PFSK-1 (cell line): ENCODE data around the gene LONP2.

Source experiments
- FOXP2 ChIP-seq: optimal IDR thresholded peaks from 2 replicates; pipeline ENCODE3; 2011; ENCODE audit warnings: borderline replicate concordance, control low read depth, inconsistent platforms; ENCODE audit not compliant: insufficient read depth; ENCODE audit errors: extremely low read length, extremely low read depth
- POLR2AphosphoS5 ChIP-seq: IDR thresholded peaks from 2 replicates; pipeline ENCODE4 v1.6.1; 2012; ENCODE audit warnings: low read depth, mild to moderate bottlenecking, control low read depth, low read length, moderate library complexity
- SIN3A ChIP-seq: IDR thresholded peaks from 2 replicates; pipeline ENCODE4 v1.6.1; 2012; ENCODE audit warnings: mild to moderate bottlenecking, low read length, moderate library complexity, borderline replicate concordance; ENCODE audit not compliant: insufficient read depth
- TAF1 ChIP-seq: IDR thresholded peaks from 2 replicates; pipeline ENCODE4 v1.6.1; 2012; ENCODE audit warnings: low read length, control low read depth, borderline replicate concordance; ENCODE audit not compliant: insufficient read depth
- TF ChIP-seq, protein P1 (sequence below), 2 experiments: IDR thresholded peaks; 2 replicates each; pipeline versions ENCODE4 v1.6.1 to v1.8.0; 2011 to 2012; ENCODE audit warnings: low read depth in 2 of 2, low read length in 2 of 2, control low read depth in 1 of 2, inconsistent platforms in 1 of 2, mild to moderate bottlenecking in 1 of 2, moderate library complexity in 1 of 2; ENCODE audit not compliant: insufficient read depth in 1 of 2

The LONP2 gene

GRCh38 chr16:48371393-48371780 is 127.3 kb downstream of the LONP2 start:
- TF ChIP-seq SIN3A (no peak), FOXP2 (no peak), TAF1 (no peak), POLR2AphosphoS5 (no peak)
- TF ChIP-seq, protein P1, sequence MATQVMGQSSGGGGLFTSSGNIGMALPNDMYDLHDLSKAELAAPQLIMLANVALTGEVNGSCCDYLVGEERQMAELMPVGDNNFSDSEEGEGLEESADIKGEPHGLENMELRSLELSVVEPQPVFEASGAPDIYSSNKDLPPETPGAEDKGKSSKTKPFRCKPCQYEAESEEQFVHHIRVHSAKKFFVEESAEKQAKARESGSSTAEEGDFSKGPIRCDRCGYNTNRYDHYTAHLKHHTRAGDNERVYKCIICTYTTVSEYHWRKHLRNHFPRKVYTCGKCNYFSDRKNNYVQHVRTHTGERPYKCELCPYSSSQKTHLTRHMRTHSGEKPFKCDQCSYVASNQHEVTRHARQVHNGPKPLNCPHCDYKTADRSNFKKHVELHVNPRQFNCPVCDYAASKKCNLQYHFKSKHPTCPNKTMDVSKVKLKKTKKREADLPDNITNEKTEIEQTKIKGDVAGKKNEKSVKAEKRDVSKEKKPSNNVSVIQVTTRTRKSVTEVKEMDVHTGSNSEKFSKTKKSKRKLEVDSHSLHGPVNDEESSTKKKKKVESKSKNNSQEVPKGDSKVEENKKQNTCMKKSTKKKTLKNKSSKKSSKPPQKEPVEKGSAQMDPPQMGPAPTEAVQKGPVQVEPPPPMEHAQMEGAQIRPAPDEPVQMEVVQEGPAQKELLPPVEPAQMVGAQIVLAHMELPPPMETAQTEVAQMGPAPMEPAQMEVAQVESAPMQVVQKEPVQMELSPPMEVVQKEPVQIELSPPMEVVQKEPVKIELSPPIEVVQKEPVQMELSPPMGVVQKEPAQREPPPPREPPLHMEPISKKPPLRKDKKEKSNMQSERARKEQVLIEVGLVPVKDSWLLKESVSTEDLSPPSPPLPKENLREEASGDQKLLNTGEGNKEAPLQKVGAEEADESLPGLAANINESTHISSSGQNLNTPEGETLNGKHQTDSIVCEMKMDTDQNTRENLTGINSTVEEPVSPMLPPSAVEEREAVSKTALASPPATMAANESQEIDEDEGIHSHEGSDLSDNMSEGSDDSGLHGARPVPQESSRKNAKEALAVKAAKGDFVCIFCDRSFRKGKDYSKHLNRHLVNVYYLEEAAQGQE (IDR thresholded peaks at IDR 0.05; ENCODE audit: insufficient read depth in 1 of 2, low read depth in 2 of 2, low read length in 2 of 2): no peak

DNA sequence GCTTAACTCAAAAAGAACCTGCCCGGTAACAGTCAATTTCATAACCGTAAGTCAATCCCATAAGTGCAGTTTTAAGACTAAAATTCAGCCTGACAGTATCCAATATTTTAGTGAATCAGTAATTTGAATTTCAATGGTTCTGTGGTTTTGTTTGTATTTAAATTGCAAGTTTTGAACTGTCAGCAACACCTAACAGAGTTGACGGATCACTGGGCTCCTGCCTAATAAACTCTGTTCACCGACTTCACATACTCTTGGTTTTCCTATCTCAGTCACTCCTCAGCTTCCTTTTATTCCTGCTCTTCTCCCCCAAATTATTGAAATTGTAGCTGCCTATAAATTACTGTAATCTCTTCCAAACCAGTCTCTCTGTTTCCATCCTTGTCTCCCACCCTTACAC is 128.6 kb downstream of the LONP2 start:
- TF ChIP-seq SIN3A (no peak), TAF1 (no peak), FOXP2 (no peak), POLR2AphosphoS5 (no peak)
- TF ChIP-seq, protein P1 (IDR thresholded peaks at IDR 0.05; ENCODE audit: insufficient read depth in 1 of 2, low read depth in 2 of 2, low read length in 2 of 2): no peak

DNA sequence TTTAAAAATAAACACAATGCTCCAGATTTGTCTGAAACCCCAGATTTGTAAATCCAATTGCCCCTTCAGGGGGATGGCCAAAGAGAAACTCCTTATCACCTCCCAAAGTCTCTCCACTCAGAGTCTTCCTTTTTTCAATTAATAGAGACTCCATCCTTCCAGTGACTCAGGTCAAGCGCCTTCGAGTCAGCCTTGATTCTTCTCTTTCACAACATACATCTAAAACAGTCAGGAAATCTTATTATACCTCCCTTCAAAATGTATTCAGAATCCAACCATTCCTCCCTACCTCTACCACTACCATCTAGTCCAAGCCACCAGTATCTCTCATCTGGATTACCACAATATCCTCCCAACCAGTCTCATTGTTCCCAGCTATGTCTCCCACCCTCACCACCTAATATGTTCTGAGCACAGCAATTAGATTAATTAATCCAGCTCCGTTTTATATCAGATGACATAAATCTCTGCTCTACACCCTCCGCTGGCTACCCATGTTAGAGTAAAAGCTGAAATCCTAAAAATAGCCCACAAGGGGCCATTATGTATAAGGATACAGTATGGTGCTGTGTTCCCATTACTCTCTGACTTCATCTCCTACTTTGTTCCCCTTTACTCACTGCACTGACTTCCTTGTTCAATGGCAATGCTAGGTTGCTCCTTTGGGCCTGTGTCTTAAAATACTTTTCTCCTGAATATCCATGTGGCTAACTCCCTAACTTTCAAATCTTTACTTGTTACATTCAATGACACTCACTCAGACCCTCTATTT is 129.3 kb downstream of the LONP2 start:
- no peak for TF ChIP-seq TAF1
- TF ChIP-seq, protein P1 (IDR thresholded peaks at IDR 0.05; ENCODE audit: insufficient read depth in 1 of 2, low read depth in 2 of 2, low read length in 2 of 2): no peak
- no peak for TF ChIP-seq POLR2AphosphoS5
- no peak for TF ChIP-seq FOXP2
- no peak for TF ChIP-seq SIN3A

DNA sequence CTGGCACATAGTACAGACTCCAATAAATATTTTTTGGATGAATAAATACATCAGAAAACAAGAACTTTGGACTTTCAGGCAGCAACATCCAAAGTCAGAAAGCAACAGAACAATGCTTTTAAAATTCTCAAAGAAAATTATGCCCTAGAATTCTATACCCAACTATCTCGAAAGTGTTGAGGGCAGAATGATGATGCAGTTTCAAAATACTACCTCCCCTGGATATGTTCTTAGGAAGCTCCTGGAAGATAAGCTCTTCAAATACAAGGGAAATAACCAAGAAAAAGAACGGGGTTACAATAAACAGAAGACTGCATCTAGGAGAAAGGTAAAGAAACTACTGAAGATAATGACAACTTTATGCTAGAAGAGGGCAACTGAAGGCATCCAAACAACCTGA is 130.2 kb downstream of the LONP2 start:
- TF ChIP-seq, protein P1 (IDR thresholded peaks at IDR 0.05; ENCODE audit: insufficient read depth in 1 of 2, low read depth in 2 of 2, low read length in 2 of 2): no peak
- TF ChIP-seq POLR2AphosphoS5 (no peak), TAF1 (no peak), FOXP2 (no peak), SIN3A (no peak)
